ENCODE measurements around the gene PLOD3.

- TF ChIP-seq CTCF (IDR thresholded peaks at IDR 0.05; ENCODE audit: control extremely low read depth in 1 of 3, insufficient read depth in 1 of 3, low read depth in 1 of 3, low read length in 3 of 3) (no peak), TAF7 (optimal IDR thresholded peaks at IDR 0.05; ENCODE audit: borderline replicate concordance, low read depth, low read length) (no peak), RXRA (IDR thresholded peaks at IDR 0.05; ENCODE audit: insufficient read depth, low read depth, low read length) (no peak), POLR2A (IDR thresholded peaks at IDR 0.05; ENCODE audit: control extremely low read depth in 1 of 2, low read depth in 2 of 2, low read length in 2 of 2) (no peak), POLR2AphosphoS5 (IDR thresholded peaks at IDR 0.05; ENCODE audit: low read depth, low read length) (no peak), EZH2 (IDR thresholded peaks at IDR 0.05; ENCODE audit: low read depth, low read length, severe bottlenecking) (no peak), KDM5A (IDR thresholded peaks at IDR 0.05; ENCODE audit: low read length) (no peak), CREB1 (IDR thresholded peaks at IDR 0.05) (no peak), JUN (IDR thresholded peaks at IDR 0.05; ENCODE audit: low read depth, low read length) (no peak), ATF3 (IDR thresholded peaks at IDR 0.05; ENCODE audit: insufficient read depth, low read depth, low read length) (no peak), SRF (IDR thresholded peaks at IDR 0.05; ENCODE audit: low read depth, low read length) (no peak), EP300 (IDR thresholded peaks at IDR 0.05; ENCODE audit: borderline replicate concordance in 1 of 2, low read depth in 2 of 2, low read length in 2 of 2) (no peak), JUND (IDR thresholded peaks at IDR 0.05; ENCODE audit: low read length) (no peak)
These were observed 16.6 kb upstream of the PLOD3 start for GRCh38 chr7:101233907-101234547.
